ENCODE results near the gene WASHC4.
"Not testable (repeated sequence)": the region's sequence is repeated elsewhere in the genome, so short reads cannot be mapped to it uniquely, and the experiment has no call there.

Gene WASHC4

GRCh38 chr12:105167346-105167745, 59.8 kb downstream of the WASHC4 start:
- no peak for DNase-seq

- no peak for DNase-seq
Measured at GRCh38 chr12:105168006-105168405, 60.5 kb downstream of the WASHC4 start.

- no peak for DNase-seq
Measured at GRCh38 chr12:105170139-105170538, 62.6 kb downstream of the WASHC4 start.

GRCh38 chr12:105171691-105172436, 64.3 kb downstream of the WASHC4 start:
- DNase-seq = no peak

- no peak for DNase-seq
Measured at GRCh38 chr12:105175397-105175990, 68.0 kb downstream of the WASHC4 start.

GRCh38 chr12:105177208-105177607, 69.7 kb downstream of the WASHC4 start:
- no peak for DNase-seq

GRCh38 chr12:105179114-105179513, 71.6 kb downstream of the WASHC4 start:
- DNase-seq = not testable (repeated sequence)

- not testable (repeated sequence) for DNase-seq
Measured at GRCh38 chr12:105183406-105183805, 75.9 kb downstream of the WASHC4 start.

GRCh38 chr12:105183976-105184375, 76.4 kb downstream of the WASHC4 start:
- DNase-seq = not testable (repeated sequence)

GRCh38 chr12:105189293-105189692, 81.8 kb downstream of the WASHC4 start:
- no peak for DNase-seq

- DNase-seq = no peak
Measured at GRCh38 chr12:105190530-105190929, 83.0 kb downstream of the WASHC4 start.

- no peak for DNase-seq
Measured at GRCh38 chr12:105192624-105193225, 85.2 kb downstream of the WASHC4 start.

GRCh38 chr12:105194947-105195346, 87.4 kb downstream of the WASHC4 start:
- DNase-seq = no peak

- DNase-seq = no peak
Measured at GRCh38 chr12:105196090-105196489, 88.6 kb downstream of the WASHC4 start.

- DNase-seq = no peak
Measured at GRCh38 chr12:105198961-105199360, 91.4 kb downstream of the WASHC4 start.

GRCh38 chr12:105200385-105200784, 92.9 kb downstream of the WASHC4 start:
- DNase-seq = no peak

GRCh38 chr12:105201299-105201698, 93.8 kb downstream of the WASHC4 start:
- no peak for DNase-seq

GRCh38 chr12:105202202-105202601, 94.7 kb downstream of the WASHC4 start:
- no peak for DNase-seq

- no peak for DNase-seq
Measured at GRCh38 chr12:105204127-105204526, 96.6 kb downstream of the WASHC4 start.

GRCh38 chr12:105204916-105205315, 97.4 kb downstream of the WASHC4 start:
- no peak for DNase-seq

- no peak for DNase-seq
Measured at GRCh38 chr12:105205322-105206048, 98.0 kb downstream of the WASHC4 start.

GRCh38 chr12:105206686-105207374, 99.3 kb downstream of the WASHC4 start:
- no peak for DNase-seq

GRCh38 chr12:105209091-105209490, 101.6 kb downstream of the WASHC4 start:
- no peak for DNase-seq
